BE2C (cell line): Measurements from ENCODE around the gene C1orf105.

ENCODE experiments used
- DNase-seq: peaks from one replicate; pipeline ENCODE4 v3.0.0-alpha.2; 2020
- H3K27me3 ChIP-seq: fragments of 250-450 bp; sonication (Bioruptor Pico); 2 replicates; pipeline ENCODE4 v1.5.1; 2020; ENCODE audit warnings: mild to moderate bottlenecking
- H3K36me3 ChIP-seq: fragments of 250-450 bp; sonication (Bioruptor Pico); 2 replicates; pipeline ENCODE4 v1.5.1; 2020; ENCODE audit warnings: mild to moderate bottlenecking
- H3K4me1 ChIP-seq: fragments of 250-450 bp; sonication (Bioruptor Pico); 2 replicates; pipeline ENCODE4 v1.5.1; 2020
- H3K4me3 ChIP-seq: 2 replicates; pipeline ENCODE4 v1.5.1; 2011; ENCODE audit warnings: low read depth, low read length
- H3K9me3 ChIP-seq: fragments of 250-450 bp; sonication (Bioruptor Pico); 2 replicates; pipeline ENCODE4 v1.5.1; 2020
- CTCF ChIP-seq: IDR thresholded peaks from 2 replicates; pipeline ENCODE4 v1.5.1; 2012; ENCODE audit warnings: mild to moderate bottlenecking, low read depth, low read length

Gene C1orf105

GRCh38 chr1:172476218-172476811, 55.8 kb downstream of the C1orf105 start:
- H3K36me3 ChIP-seq, result no peaks in the 10 kb centered on the region
- H3K9me3 ChIP-seq, result no peaks in the 10 kb centered on the region
- H3K4me1 ChIP-seq, result no peaks in the 10 kb centered on the region
- DNase-seq, result no peak
- no peak overlapping the region for H3K4me3 ChIP-seq
- no peaks in the 10 kb centered on the region for H3K27me3 ChIP-seq
- TF ChIP-seq CTCF, result no peak

GRCh38 chr1:172477216-172477615, 56.7 kb downstream of the C1orf105 start:
- Histone ChIP-seq H3K27me3 (no peaks in the 10 kb centered on the region), H3K4me3 (no peak overlapping the region), H3K9me3 (no peaks in the 10 kb centered on the region), H3K36me3 (no peaks in the 10 kb centered on the region), H3K4me1 (no peaks in the 10 kb centered on the region)
- DNase-seq, result no peak
- no peak for TF ChIP-seq CTCF

GRCh38 chr1:172477741-172478140, 57.3 kb downstream of the C1orf105 start:
- no peaks in the 10 kb centered on the region for H3K9me3 ChIP-seq
- H3K27me3 ChIP-seq, result no peaks in the 10 kb centered on the region
- H3K36me3 ChIP-seq, result no peaks in the 10 kb centered on the region
- TF ChIP-seq CTCF, result no peak
- no peak for DNase-seq
- H3K4me3 ChIP-seq, result no peak overlapping the region
- no peaks in the 10 kb centered on the region for H3K4me1 ChIP-seq

- no peaks in the 10 kb centered on the region for H3K4me1 ChIP-seq
- no peaks in the 10 kb centered on the region for H3K27me3 ChIP-seq
- no peaks in the 10 kb centered on the region for H3K9me3 ChIP-seq
- H3K4me3 ChIP-seq, result no peak overlapping the region
- H3K36me3 ChIP-seq, result no peaks in the 10 kb centered on the region
- no peak for TF ChIP-seq CTCF
- DNase-seq, result no peak
Observed at GRCh38 chr1:172478485-172478884, 58.0 kb downstream of the C1orf105 start.

- TF ChIP-seq CTCF, result no peak
- Histone ChIP-seq H3K4me1 (no peaks in the 10 kb centered on the region), H3K4me3 (no peak overlapping the region), H3K36me3 (no peaks in the 10 kb centered on the region), H3K9me3 (no peaks in the 10 kb centered on the region), H3K27me3 (no peaks in the 10 kb centered on the region)
- no peak for DNase-seq
Observed at GRCh38 chr1:172480431-172480830, 59.9 kb downstream of the C1orf105 start.

GRCh38 chr1:172482044-172482443, 61.6 kb downstream of the C1orf105 start:
- Histone ChIP-seq H3K4me1 (no peaks in the 10 kb centered on the region), H3K27me3 (no peaks in the 10 kb centered on the region), H3K9me3 (no peaks in the 10 kb centered on the region), H3K4me3 (no peak overlapping the region), H3K36me3 (no peaks in the 10 kb centered on the region)
- DNase-seq, result no peak
- no peak for TF ChIP-seq CTCF
